Skeletal muscle tissue (tissue), 1 donor: ENCODE data around the gene LCE7A. TPM values are rescaled to one million over a fixed set of nuclear protein-coding genes. Genes with fewer than 3 reads are reported as not detected.

ENCODE experiments used
- total RNA-seq: library from RNA; depleted of rRNA; stranded (reverse); fragments of >200 nt; gene quantifications from one replicate; pipeline ENCODE4 v1.2.3, GENCODE V29; 2014

Gene LCE7A
- total RNA-seq, 1 donor from 2014 or later: not detected

Other genes with a start within 250 kb of the LCE7A start
- not detected for gene LCE3B, start 246.2 kb upstream of the LCE7A start, total RNA-seq
- gene LCE3A, start 236.9 kb upstream of the LCE7A start, total RNA-seq: not detected
- gene LCE2D, start 196.6 kb upstream of the LCE7A start, total RNA-seq: not detected
- gene LCE2C, start 184.7 kb upstream of the LCE7A start, total RNA-seq: not detected
- not detected for gene LCE2B, start 173.9 kb upstream of the LCE7A start, total RNA-seq
- gene LCE2A, start 161.7 kb upstream of the LCE7A start, total RNA-seq: not detected
- not detected for gene LCE4A, start 151.8 kb upstream of the LCE7A start, total RNA-seq
- not detected for gene KPRP, start 102.0 kb upstream of the LCE7A start, total RNA-seq
- gene LCE1F, start 84.9 kb upstream of the LCE7A start, total RNA-seq: not detected
- not detected for gene LCE1E, start 73.7 kb upstream of the LCE7A start, total RNA-seq
- gene LCE1D, start 63.3 kb upstream of the LCE7A start, total RNA-seq: not detected
- gene LCE1C, start 53.3 kb upstream of the LCE7A start, total RNA-seq: not detected
- not detected for gene LCE1B, start 48.0 kb upstream of the LCE7A start, total RNA-seq
- not detected for gene LCE1A, start 32.5 kb upstream of the LCE7A start, total RNA-seq
- not detected for gene LCE6A, start 17.1 kb upstream of the LCE7A start, total RNA-seq
- gene SMCP, start 18.3 kb downstream of the LCE7A start, total RNA-seq: not detected
- not detected for gene IVL, start 48.5 kb downstream of the LCE7A start, total RNA-seq
- gene SPRR5, start 87.2 kb downstream of the LCE7A start, total RNA-seq: not detected
- not detected for gene SPRR4, start 110.7 kb downstream of the LCE7A start, total RNA-seq
- gene SPRR1A, start 124.1 kb downstream of the LCE7A start, total RNA-seq: not detected
- gene SPRR3, start 141.8 kb downstream of the LCE7A start, total RNA-seq: not detected
- not detected for gene SPRR1B, start 171.2 kb downstream of the LCE7A start, total RNA-seq
- not detected for gene SPRR2D, start 181.1 kb downstream of the LCE7A start, total RNA-seq
- gene SPRR2A, start 197.5 kb downstream of the LCE7A start, total RNA-seq: not detected
- gene SPRR2B, start 211.6 kb downstream of the LCE7A start, total RNA-seq: not detected
- gene SPRR2E, start 234.5 kb downstream of the LCE7A start, total RNA-seq: not detected